Measurements from ENCODE around the gene KCNQ1. TPM values are rescaled to one million over a fixed set of nuclear protein-coding genes. Genes with fewer than 3 reads are reported as not detected.

Gene KCNQ1
- total RNA-seq, 2 donors from 2014 or later, result 51.4 to 55.8 TPM

- Histone ChIP-seq H3K9me3 (no peaks in the 10 kb centered on the region), H3K27me3 (no peaks in the 10 kb centered on the region), H3K4me3 (no peak overlapping the region), H3K27ac (no peak overlapping the region), H3K9ac (ENCODE audit: low read depth in 2 of 2, low read length in 2 of 2) (no peak overlapping the region), H3K4me1 (peaks cover 10% of the 10 kb centered on the region), H3K36me3 (no peaks in the 10 kb centered on the region)
- DNase-seq, result no peak
- no peak for TF ChIP-seq CTCF (IDR thresholded peaks at IDR 0.05)
- intact Hi-C loops (cut with DNase I), result no loop called here
These were observed 297.4 kb downstream of the KCNQ1 start for GRCh38 chr11:2742201-2742600.

- Histone ChIP-seq H3K4me3 (no peak overlapping the region), H3K9me3 (no peaks in the 10 kb centered on the region), H3K36me3 (no peaks in the 10 kb centered on the region), H3K4me1 (peaks cover 6% of the 10 kb centered on the region), H3K27ac (no peak overlapping the region), H3K9ac (ENCODE audit: low read depth in 2 of 2, low read length in 2 of 2) (no peak overlapping the region), H3K27me3 (no peaks in the 10 kb centered on the region)
- no peak for DNase-seq
- TF ChIP-seq CTCF (IDR thresholded peaks at IDR 0.05), result no peak
- intact Hi-C loops (cut with DNase I), result no loop called here
These were observed 298.0 kb downstream of the KCNQ1 start for GRCh38 chr11:2742611-2743426.

GRCh38 chr11:2743427-2744110 lies 298.8 kb downstream of the KCNQ1 start:
- H3K4me1 ChIP-seq, result no peaks in the 10 kb centered on the region
- no peak for DNase-seq
- H3K9me3 ChIP-seq, result no peaks in the 10 kb centered on the region
- intact Hi-C loops (cut with DNase I), result no loop called here
- no peak for TF ChIP-seq CTCF (IDR thresholded peaks at IDR 0.05)
- H3K27me3 ChIP-seq, result no peaks in the 10 kb centered on the region
- no peaks in the 10 kb centered on the region for H3K36me3 ChIP-seq
- no peak overlapping the region for H3K9ac ChIP-seq (ENCODE audit: low read depth in 2 of 2, low read length in 2 of 2)
- no peak overlapping the region for H3K27ac ChIP-seq
- no peak overlapping the region for H3K4me3 ChIP-seq

- Histone ChIP-seq H3K4me3 (no peak overlapping the region), H3K27me3 (no peaks in the 10 kb centered on the region), H3K36me3 (no peaks in the 10 kb centered on the region), H3K9ac (ENCODE audit: low read depth in 2 of 2, low read length in 2 of 2) (no peak overlapping the region), H3K27ac (no peak overlapping the region), H3K9me3 (no peaks in the 10 kb centered on the region), H3K4me1 (no peaks in the 10 kb centered on the region)
- intact Hi-C loops (cut with DNase I), result no loop called here
- no peak for TF ChIP-seq CTCF (IDR thresholded peaks at IDR 0.05)
- DNase-seq, result no peak
These were observed 299.4 kb downstream of the KCNQ1 start for GRCh38 chr11:2744166-2744565.

DNA sequence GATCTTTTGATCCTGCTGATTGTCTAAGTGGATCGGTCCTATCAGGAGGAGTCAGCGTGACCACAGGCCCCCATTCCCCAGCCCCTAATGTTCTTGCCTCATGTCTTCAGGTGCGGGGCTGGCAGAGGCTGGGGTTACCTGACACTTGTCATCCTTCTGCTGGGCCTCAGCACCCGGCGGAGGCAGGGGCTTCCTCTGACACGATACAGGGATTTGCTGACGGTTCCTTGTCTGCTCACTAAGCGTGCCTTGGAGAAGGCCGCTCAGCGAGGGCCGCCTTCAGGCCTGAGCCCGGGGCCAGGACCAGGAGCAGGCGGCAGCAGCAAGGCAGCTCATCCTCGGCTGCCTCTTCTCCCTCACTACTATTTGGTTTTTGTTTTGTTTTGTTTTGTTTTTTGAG lies 300.7 kb downstream of the KCNQ1 start:
- Histone ChIP-seq H3K4me3 (no peak overlapping the region), H3K36me3 (no peaks in the 10 kb centered on the region), H3K9me3 (no peaks in the 10 kb centered on the region), H3K27ac (no peak overlapping the region), H3K9ac (ENCODE audit: low read depth in 2 of 2, low read length in 2 of 2) (no peak overlapping the region), H3K27me3 (no peaks in the 10 kb centered on the region), H3K4me1 (no peaks in the 10 kb centered on the region)
- no peak for TF ChIP-seq CTCF (IDR thresholded peaks at IDR 0.05)
- DNase-seq, result no peak
- intact Hi-C loops (cut with DNase I), result no loop called here
